AG09319 (cell line): Measurements from ENCODE around the gene REEP3.
"Not testable (repeated sequence)": the region's sequence is repeated elsewhere in the genome, so short reads cannot be mapped to it uniquely, and the experiment has no call there.

ENCODE experiments used
- DNase-seq: peaks from one replicate; pipeline ENCODE4 v3.0.0-alpha.2; 2010; ENCODE audit warnings: low read depth; ENCODE audit errors: extremely low read depth
- TF ChIP-seq, protein P1 (sequence below): IDR thresholded peaks from 2 replicates; pipeline ENCODE4 v1.5.1; 2011; ENCODE audit warnings: low read depth, mild to moderate bottlenecking, inconsistent platforms, low read length, moderate library complexity

The REEP3 gene

DNA sequence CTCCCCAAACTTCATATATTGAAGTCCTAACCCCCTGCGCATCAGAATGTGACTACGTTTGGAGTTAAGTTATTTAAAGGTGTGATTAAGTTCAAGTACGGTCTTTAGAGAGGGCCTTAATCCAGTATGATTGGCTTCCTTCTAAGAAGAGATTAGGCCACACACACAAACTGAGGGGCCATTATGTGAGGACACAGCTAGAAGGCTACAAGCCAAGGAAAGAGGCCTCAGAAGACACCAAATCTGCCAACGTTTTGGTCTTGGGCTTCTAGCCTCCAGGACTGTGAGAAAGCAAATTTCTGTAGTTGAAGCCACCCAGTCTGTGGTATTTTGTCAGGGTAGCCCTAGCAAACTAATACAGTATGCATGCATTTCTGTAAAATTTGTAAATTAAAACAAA, 41.7 kb downstream of the REEP3 start:
- TF ChIP-seq, protein P1, sequence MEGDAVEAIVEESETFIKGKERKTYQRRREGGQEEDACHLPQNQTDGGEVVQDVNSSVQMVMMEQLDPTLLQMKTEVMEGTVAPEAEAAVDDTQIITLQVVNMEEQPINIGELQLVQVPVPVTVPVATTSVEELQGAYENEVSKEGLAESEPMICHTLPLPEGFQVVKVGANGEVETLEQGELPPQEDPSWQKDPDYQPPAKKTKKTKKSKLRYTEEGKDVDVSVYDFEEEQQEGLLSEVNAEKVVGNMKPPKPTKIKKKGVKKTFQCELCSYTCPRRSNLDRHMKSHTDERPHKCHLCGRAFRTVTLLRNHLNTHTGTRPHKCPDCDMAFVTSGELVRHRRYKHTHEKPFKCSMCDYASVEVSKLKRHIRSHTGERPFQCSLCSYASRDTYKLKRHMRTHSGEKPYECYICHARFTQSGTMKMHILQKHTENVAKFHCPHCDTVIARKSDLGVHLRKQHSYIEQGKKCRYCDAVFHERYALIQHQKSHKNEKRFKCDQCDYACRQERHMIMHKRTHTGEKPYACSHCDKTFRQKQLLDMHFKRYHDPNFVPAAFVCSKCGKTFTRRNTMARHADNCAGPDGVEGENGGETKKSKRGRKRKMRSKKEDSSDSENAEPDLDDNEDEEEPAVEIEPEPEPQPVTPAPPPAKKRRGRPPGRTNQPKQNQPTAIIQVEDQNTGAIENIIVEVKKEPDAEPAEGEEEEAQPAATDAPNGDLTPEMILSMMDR = no peak
- no peak for DNase-seq

- TF ChIP-seq, protein P1 = no peak
- DNase-seq = no peak
Observed at GRCh38 chr10:63563623-63564022, 42.4 kb downstream of the REEP3 start.

- DNase-seq = not testable (repeated sequence)
Observed at GRCh38 chr10:63564731-63565130, 43.5 kb downstream of the REEP3 start.

GRCh38 chr10:63573068-63573697, 52.0 kb downstream of the REEP3 start:
- TF ChIP-seq, protein P1 = no peak
- DNase-seq = peak; percentile 78

- no peak for DNase-seq
- TF ChIP-seq, protein P1 = no peak
Observed at GRCh38 chr10:63574011-63574410, 52.8 kb downstream of the REEP3 start.

DNA sequence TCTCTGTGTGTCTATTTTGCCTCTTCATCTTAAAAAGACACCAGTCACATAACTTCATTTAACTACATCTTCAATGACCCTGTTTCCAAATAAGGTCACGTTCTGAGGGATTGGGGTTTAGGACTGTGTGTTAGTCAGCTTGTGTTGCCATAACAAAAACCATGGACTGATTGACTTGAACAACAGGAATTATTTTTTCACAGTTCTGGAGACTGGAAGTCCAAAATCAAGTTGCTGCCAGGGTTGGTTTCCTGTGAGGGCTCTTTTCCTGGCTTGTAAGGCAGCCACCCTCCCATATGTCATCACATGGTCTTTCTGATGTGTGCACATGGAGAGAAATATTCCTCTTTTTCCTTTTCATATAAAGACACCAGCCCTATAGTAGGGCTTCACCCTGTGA, 55.3 kb downstream of the REEP3 start:
- DNase-seq = no peak
- TF ChIP-seq, protein P1 = no peak

DNA sequence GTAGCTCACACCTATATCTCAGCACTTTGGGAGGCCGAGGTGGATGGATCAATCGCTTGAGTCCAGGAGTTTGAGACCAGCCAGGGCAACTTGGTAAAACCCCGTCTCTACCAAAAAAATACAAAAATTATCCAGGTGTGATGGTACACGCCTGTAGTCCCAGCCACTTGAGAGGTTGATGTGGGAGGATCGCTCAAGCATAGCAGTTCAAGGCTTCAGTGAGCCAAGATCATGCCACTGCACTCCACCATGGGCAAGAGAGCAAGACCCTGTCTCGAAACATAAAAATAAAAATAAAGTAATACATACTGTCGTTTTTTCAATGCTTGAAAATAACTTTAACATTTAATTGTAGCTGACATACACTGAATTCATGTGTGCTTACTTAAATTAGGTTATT, 57.3 kb downstream of the REEP3 start:
- DNase-seq = no peak
- TF ChIP-seq, protein P1 = no peak

- TF ChIP-seq, protein P1 = no peak
- no peak for DNase-seq
Observed at GRCh38 chr10:63579371-63580014, 58.3 kb downstream of the REEP3 start.
